ENCODE measurements around the gene C2orf68.
"Not testable (repeated sequence)": the region's sequence is repeated elsewhere in the genome, so short reads cannot be mapped to it uniquely, and the experiment has no call there.

Gene C2orf68

DNA sequence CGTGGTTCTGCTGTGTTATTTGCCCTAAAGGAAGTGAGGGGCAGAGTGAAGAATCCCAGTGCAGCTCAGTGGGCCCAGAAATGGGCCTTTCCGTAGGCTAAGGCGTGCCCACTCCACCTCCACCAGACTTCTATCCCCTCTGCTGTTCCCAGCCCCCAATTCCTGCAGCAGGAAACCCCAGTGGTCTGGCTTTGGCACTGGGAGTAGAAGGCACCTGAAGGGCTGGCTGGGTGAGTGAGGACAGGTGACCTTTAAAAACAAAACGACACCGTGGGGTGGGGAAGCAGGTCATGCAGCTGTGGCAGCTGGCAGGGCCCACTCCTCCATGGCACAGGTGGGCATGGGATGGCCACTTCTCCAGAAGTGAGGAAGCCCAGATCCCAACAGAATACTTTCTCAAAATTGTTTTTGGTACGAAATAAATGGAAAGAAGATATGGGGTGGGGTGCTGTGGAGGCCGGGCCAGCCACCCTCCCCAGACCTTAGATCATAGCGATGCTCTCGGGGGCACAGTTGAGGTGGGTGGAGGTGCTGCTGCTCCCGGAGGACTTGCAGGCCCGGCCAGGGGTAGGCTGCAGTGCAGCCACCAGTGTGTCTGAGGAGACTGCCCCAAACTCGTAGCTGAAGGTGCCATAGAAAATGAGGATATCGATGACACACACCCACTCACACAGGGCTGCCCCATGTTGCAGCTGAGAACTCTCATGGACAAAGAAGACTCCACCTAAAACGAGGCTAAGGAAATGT is 13.1 kb downstream of the C2orf68 start:
- no peak for DNase-seq

DNA sequence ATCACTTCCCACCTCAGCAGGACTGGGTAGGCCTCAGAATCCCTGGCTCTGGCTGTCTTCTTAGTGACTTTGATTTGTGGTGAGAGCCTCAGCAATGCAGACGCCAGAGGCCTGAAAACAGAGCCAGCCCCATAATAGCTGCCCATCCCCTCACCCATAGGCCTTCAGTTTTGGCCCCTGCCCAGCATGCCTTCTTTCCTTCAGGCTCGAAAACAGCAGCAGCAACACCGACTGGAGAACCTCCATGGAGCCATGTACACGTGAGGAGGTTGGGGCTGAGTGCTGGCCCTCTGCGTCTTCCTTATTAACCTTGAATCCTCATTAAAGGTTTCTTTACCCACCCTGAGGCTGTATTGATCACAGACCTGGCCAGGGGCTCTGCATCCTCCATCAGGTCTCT is 14.6 kb downstream of the C2orf68 start:
- no peak for DNase-seq

DNA sequence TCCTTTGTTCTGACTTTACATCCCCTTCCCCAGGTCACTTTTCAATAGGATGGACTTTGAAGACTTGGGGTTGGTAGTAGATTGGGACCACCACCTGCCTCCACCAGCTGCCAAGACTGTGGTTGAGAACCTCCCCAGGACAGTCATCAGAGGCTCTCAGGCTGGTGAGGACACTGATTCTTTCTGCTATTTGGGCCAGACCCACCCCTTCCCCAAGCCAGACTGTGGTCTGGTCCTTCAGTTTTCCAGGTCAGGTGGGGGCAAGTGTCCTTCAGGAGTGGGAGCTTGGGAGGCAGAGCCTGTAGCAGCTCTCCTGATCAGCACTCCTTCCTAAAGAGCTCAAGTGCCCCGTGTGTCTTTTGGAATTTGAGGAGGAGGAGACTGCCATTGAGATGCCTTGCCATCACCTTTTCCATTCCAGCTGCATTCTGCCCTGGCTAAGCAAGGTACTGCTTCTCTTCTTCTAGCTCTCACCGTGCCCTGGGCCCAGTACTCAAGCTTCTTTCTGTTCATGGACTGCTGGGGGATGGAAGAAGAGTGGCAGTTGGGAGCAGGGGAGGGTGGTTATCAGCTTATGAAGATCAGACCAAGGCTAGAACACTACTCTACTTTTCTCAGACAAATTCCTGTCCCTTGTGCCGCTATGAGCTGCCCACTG is 15.3 kb downstream of the C2orf68 start:
- no peak for DNase-seq

DNA sequence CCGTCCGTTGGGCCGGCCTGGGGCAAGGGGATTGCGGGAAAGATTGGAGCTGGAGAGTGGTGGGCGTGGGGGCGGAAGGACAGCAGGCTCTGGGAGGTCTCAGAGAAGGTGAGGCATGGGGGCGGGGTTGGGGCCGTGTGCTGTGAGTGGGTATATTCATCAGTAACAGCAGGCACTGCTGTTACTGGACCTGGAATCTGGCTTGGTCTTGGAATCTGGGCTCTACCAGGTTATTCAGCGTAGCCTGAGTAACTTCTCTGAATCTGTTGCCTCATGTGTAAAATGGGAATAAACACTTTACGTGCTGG is 15.9 kb downstream of the C2orf68 start:
- no peak for DNase-seq

DNA sequence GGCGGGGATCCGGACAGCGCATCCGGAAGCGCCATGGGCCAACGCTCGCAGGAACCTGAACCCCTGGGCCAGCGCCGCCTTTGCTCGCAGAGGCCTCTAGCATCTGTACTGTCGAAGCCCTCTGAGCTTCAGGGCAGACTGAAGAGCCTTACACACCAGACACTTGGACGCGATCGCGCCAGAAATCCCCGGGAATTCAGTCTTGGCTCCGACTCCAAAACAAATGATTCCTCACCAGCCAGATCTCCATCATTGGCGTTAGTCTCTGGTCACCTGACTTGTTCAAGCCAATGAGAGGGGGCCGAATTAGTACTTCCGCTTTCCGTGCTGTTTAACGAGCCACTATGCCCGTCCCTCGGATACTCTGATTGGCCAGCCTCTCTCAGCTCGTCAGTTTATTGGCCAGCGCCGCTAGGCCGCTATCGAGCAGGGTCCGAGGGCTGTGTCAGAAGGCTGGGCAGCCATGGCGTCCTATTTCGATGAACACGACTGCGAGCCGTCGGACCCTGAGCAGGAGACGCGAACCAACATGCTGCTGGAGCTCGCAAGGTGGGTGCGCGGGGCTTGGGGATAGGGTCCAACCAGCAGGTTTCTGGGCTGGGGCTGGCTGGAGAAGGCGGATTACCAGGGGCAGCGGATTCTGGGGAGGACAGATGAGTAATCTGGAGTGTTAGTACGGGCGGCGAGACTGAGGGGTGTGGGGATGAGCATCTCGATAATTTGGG is 16.4 kb downstream of the C2orf68 start, which contains the start of gene RNF181:
Gene RNF181 (plus strand): TSS at position 445 of the 725 bp plus-strand sequence. CDS start 19 bp downstream, at position 464.
- peak; percentile 92 for DNase-seq

DNA sequence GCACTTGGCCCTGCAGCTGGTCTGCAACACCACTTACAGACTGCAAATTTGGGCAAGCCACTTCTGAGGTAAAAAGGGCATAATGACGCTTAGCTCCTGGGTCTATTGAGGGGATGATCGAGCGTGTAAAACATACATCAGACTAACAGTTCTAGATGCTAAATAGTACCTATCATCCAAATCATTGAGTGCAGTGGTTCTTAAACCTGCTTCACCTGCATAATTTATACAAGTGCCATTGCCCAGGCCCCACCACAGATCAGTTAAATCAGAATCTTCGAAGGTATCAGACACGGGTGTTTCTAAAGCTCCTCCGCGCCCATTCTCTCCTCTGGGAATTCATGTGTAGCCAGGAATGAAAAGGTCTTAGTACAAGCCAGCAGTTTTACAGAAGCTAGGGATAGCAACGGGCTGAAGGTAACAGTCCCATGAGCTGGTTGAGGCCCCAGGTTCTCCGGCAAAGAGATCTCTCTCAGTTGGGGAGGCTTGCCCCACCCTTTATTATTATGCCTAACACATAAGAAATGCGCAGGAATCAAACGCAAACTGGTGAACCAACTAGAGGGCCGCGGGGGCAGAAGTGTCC is 17.1 kb downstream of the C2orf68 start:
- no peak for DNase-seq

DNA sequence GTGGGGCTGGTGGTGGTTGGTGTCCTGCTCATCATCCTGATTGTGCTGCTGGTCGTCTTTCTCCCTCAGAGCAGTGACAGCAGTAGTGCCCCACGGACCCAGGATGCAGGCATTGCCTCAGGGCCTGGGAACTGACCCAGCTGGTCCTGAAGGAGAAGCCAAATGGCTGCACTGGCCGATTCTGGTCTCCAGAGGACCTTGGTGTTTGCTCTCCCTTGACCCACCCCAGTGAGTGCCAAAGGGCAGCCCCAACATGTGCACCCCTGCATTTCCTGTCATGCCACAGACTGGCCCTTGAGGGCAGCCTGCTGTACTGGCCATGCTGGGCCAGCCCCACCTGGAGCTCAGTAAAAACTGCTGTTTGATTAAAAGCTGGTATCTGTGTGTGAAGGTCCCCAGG is 18.8 kb downstream of the C2orf68 start:
- no peak for DNase-seq

DNA sequence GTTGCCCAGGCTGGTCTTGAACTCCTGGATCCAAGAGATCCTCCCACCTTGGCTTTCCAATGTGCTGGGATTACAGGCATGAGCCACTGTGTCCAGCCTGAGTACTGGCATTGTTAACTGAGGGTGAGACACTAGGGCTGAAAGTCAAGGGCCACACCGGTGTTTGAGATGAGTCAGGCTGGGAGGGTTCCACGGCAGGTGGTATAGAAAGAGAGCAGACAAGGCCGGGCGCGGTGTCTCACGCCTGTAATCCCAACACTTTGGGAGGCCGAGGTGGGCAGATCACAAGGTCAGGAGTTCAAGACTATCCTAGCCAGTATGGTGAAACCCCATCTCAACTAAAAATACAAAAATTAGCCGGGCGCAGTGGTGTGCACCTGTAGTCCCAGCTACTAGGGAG is 19.6 kb downstream of the C2orf68 start:
- not testable (repeated sequence) for DNase-seq

DNA sequence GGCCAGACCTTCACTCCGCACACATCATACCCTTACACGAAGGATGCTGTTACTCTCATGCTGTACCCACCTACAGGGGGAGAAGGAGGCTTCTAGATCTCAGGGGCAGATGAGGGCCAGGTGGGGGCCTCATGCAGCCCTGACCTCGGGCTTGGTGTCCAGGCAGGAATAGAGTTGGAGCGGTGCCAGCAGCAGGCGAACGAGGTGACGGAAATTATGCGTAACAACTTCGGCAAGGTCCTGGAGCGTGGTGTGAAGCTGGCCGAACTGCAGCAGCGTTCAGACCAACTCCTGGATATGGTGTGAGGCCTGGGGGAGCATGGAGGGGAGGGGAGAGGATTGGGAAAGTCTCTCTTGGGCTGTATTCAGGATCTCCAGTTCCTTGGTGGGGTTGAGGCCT is 20.3 kb downstream of the C2orf68 start:
- no peak for DNase-seq

DNA sequence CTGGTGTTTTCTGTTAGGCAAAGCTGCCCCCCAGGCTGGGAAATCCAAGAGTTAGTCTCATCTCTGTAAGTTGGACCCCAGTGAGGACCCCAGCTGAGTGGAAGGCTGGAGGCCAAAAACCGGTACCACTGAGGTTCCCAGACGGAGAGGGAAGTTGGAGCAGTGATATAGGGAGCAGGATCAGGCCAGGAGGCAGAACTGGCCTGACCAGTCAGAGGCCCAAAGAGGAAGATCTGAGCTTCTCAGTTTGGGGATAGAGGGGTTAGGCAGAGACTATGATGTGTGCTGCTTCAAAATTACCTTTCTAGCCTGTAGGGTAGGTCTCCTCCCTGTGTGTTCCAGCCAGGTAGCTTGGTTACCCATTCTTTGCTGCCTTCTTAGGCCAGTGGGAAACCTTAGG is 20.9 kb downstream of the C2orf68 start:
- DNase-seq, result no peak

DNA sequence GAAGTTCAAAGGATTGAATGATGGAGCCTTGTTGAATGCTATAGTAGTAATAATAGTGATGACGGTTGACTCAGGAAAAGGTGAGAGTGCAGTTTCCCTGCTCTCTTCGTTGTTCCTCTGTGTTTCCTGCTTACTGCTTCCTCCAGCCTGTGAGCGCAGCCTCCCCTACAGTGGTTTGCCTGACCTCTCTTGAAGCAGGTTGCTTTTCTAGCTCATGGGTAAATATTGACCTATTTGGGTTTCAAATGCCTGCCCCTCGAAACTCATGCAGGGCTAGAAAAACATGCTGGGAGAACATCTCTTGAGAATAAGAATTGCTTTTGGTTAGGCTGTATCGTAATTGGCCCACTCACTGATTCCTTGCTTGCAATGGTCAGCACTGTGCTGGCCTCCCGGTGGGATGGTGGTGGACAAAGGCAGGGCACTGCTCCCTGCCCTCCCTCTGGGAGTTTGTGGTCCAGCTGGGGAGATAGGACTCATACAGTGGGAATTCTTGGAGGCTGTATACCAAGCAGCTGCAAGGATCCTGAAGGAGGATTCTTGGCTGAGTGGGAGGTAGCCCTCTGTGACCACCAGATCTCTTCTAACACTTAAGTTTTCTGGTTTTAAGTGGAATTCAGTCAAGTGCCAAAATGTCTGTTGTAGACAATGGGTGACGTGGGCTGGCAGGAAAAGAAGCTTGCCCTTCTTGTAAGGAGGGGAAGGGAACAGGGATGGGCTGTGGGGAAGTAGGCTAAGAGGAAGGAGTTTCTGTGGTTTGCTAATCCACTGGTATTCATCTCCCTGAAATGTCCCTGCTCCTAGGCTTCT is 21.7 kb downstream of the C2orf68 start:
- DNase-seq, result peak; percentile 33

DNA sequence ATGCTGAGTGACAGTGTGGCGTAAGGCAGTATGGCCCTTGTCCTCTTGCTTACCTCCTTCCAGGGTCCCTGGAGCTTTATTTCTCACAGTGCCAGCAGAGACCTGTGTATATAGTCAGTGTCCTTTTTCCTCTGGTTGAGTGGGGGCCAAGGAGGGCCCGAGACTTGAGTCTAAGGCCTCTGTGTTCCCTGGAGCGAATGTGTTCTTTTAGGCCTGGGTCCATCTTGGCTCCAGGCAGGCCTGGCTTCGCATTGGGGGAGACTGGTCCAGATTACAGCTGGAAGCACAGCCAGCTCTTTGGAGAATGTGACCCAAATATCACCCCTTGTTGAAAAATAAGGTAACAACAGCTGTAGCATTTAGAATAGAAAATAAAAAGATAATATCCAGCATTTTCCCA is 22.7 kb downstream of the C2orf68 start:
- DNase-seq, result no peak

DNA sequence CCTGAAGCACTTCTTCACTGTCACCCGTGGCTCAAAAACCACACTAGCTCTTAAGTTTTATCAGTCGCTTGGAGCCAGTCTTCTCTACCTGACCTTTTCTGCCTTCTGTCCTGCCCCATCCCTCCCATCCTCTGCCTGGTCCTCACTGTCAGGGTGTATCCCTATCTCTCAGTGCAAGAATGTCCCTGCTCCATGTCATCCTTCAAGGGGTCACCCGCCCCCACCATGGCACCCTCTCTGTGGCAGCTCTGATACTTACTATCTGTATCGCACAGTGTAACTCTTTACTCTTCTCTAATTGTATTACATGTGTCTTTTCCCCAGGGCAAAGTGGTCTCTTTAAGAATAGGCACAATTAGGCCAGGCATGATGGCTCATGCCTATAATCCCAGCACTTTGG is 23.2 kb downstream of the C2orf68 start:
- DNase-seq, result no peak

DNA sequence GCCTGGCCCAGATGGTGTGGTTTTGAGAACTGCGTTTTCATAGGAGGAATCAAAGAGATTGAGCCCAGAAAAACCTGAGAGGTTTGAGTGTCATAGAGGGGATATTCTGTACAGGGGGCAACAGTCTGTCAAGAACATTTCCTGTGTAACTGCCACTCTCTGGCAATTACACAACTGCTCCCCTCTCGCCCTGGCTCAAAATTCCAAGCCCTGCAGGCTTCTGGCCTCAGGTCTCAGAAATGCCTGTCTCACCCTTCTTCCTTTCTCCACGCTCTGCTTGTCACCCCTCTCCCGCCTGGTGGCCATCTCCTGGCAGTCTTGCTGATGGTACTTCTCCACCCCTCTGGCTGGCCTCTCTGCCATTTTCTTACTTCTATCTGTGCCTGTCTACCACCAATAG is 23.6 kb downstream of the C2orf68 start:
- DNase-seq, result peak; percentile 50

DNA sequence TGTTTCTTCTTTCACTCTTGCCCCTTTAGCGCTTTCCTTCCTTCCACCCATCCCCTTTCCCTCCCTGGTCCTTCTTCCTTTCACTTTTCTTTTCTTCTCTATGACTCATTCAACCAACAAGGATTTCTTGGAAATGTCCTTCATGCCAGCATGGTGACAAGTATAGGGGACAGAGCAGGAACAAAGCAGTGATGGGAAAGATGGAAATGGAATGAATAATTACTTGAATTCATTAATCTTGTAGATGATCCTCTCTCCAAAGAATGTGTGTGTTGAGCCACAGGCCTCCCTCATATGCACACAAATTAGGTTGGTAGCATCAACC is 26.1 kb downstream of the C2orf68 start:
- DNase-seq, result no peak

DNA sequence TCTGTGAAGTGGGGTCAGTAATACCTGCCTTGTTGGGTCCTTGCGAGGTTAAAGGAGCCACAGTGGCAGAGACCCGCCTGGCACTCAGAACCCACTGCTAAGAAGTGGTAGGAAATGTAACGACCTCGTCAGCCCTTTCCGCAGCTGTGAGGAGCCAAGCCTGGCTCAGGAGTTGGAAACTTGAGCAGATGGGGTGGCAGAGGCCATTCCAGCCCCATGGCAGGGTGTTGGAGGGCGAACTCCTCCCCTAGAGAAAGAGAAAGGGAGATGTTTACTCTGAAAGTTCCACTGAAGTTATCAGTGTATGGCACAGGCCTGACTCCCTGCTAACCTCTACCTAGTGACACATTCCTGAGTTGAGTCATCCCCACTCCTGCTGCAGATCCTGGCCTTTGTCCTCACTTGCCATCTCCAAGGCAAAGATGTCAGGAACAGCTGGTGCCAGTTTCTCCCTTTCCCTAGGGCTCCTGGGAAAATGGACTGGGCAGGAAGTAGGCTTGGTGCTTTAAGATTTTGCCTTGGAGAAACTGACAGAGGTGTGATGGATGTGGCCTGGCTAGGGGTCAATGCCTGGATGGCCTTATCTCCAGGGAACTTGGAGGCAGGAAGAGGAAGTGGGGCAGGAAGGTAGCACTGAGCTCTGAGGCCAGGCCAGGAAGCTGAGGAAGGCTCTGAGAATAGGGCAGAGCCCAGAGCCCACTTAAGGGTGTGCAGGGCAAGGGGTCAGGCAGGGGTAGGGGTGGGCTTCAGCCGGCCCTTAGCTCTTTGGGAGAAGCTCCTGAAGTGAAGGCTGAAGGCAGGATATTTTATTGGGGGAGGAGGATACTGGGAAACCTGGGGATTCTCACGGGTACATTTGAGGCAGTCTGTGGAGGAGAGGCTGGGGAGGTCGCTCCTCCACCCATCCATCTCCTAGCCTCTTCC is 26.7 kb downstream of the C2orf68 start:
- peak; percentile 31 for DNase-seq

DNA sequence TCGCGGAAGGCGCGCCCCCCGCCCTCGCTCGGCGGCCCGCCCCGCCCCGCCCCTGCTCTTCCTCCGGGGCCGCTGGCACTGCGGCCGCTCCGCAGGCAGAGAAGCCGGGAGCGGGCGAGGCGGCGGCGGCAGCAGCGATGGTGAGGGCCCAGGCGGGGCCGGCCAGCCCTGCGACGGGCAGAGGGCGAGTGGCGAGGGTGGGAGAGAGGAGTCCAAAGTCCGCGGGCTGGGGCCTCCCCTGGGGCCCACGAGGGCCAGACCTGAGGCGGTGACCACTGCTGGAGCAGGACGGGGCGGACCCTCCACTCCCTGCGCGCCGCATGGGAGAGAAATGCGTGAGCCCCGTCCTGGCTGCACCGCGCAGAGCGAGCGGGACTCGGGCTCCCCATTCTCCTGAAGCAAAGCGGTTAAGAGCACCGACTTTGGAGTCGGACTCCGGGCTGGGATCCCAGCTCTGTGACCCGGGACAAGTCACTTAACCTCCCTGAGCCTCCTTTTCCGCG is 27.5 kb downstream of the C2orf68 start, which contains the start of gene VAMP5:
Gene VAMP5 (plus strand): TSS at position 78 of the 503 bp plus-strand sequence. CDS start 60 bp downstream, at position 138.
- no peak for DNase-seq

DNA sequence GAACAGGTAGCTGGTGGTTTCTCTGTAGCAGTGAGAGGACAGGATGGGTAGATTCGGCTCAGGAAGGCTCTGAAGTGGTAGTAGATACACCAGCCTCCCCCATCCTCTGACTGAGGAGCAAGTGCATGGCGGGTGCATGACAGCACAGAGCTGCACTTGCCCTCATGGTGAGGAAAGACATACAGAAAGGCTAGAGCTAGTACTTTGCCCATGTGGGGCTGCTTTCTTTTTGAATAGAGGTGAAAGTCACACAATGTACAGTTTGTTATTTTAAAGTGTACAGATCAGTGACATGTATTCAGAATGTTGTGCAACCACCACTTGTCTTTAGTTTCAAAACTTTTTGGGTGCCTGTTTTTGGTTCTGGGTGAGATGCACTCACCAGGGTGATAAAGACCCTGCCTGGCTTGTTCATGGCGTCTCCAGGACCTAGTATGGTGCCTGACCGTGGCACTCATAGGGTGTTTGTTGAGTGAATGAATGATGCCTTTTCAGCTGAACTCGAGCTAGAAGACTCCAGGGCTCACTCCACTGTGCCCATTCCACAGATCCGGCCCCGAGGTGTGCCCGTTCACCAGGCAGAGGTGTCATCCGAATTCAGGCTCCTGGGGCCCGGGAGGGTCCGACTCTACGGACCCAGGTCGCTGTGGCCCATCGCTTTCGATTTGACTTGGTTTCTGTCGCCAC is 28.1 kb downstream of the C2orf68 start:
- DNase-seq, result no peak

DNA sequence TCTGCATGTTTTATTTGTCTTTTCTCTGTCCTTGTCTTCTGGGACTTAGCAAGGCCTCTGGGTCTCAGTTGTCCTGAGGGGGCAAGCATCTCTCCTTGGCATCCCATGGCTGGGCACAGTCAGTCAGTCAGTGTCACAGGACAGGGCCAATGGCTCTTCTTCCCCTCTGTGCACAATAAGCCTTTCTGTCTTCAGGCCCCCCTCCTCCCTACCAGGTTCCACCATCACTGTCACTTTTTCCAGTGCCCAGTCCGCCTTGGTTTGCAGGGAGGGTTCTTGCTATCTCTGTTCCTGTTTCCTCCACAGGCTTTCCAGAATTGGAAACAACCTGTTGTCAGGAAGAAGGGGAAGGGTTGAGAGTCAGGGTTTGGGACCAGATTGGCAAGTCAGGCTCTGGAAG is 29.4 kb downstream of the C2orf68 start:
- no peak for DNase-seq

DNA sequence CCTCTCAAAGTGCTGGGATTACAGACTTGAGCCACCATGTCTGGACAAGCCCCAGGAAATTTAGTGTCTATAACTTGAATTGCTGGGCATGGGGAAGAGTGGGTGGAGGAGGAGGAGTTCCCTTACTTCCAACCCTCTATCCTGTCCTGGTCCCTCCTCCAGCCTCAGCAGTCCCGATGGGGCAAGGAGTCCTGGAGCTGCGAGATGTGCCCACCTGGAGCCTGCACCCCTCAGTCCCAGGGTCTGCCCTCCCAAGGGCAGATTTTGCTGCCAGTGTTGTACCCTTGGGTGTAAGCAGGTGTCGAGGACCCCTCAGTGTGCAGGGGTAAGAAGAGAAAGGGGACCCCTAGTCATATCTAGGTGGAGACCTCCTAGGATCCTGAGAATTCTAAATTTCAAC is 31.7 kb downstream of the C2orf68 start:
- no peak for DNase-seq

Measured in GF-D8 (cell line).